Amniotic epithelial cell (primary cell): Measurements from ENCODE around the gene PDIA2.
"Not testable (repeated sequence)": the region's sequence is repeated elsewhere in the genome, so short reads cannot be mapped to it uniquely, and the experiment has no call there.

Experiments used
- DNase-seq: peaks from one replicate; pipeline ENCODE4 v3.0.0-alpha.2; 2010; ENCODE audit warnings: low read depth

PDIA2 gene

GRCh38 chr16:325375-326145, 42.6 kb downstream of the PDIA2 start:
- no peak for DNase-seq

GRCh38 chr16:330741-331140, 47.8 kb downstream of the PDIA2 start:
- DNase-seq: no peak

GRCh38 chr16:331181-331814, 48.3 kb downstream of the PDIA2 start:
- DNase-seq: peak; percentile 73

GRCh38 chr16:333406-334094, 50.6 kb downstream of the PDIA2 start:
- DNase-seq: peak; percentile 58

GRCh38 chr16:334164-334832, 51.3 kb downstream of the PDIA2 start:
- not testable (repeated sequence) for DNase-seq

- DNase-seq: peak; percentile 56
Measured at GRCh38 chr16:334861-335632, 52.1 kb downstream of the PDIA2 start.

- DNase-seq: no peak
Measured at GRCh38 chr16:336269-336668, 53.3 kb downstream of the PDIA2 start.
